ENCODE measurements around the gene SULT4A1.

SULT4A1 gene

DNA sequence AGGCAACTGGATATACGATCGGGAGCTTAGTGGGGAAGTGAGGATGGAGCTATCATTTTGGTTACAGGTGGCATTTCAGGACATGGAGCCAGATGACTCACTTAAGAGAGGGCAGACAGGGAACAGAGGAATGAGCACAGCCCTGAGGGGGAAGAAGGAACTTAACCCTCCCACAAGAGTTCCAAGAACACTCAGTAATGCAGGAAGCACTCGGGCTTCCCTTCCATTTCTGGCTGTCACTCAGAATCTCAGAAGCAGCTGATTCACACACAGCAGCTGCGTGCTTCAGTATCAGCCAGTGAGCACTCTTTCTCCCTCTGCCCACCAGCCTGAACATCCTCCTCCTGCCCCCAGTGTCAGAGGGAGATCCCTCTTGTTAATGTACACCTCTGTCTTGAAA is 85.0 kb downstream of the SULT4A1 start:
- Histone ChIP-seq H3K27me3 (ENCODE audit: insufficient read depth, poor library complexity, severe bottlenecking) (no peaks in the 10 kb centered on the region), H3K27ac (replicated peaks) (no peak overlapping the region), H3K4me3 (replicated peaks; ENCODE audit: insufficient read depth, low read length) (no peak overlapping the region)
- DNase-seq (ENCODE audit: low read depth in 1 of 2, low spot score in 1 of 2): no peak
- TF ChIP-seq SPI1 (IDR thresholded peaks at IDR 0.05; ENCODE audit: borderline replicate concordance, low read depth) (no peak), POLR2AphosphoS5 (IDR thresholded peaks at IDR 0.05; ENCODE audit: low read depth) (no peak), GABPA (IDR thresholded peaks at IDR 0.05; ENCODE audit: low read depth) (no peak)
- TF ChIP-seq, protein P1, sequence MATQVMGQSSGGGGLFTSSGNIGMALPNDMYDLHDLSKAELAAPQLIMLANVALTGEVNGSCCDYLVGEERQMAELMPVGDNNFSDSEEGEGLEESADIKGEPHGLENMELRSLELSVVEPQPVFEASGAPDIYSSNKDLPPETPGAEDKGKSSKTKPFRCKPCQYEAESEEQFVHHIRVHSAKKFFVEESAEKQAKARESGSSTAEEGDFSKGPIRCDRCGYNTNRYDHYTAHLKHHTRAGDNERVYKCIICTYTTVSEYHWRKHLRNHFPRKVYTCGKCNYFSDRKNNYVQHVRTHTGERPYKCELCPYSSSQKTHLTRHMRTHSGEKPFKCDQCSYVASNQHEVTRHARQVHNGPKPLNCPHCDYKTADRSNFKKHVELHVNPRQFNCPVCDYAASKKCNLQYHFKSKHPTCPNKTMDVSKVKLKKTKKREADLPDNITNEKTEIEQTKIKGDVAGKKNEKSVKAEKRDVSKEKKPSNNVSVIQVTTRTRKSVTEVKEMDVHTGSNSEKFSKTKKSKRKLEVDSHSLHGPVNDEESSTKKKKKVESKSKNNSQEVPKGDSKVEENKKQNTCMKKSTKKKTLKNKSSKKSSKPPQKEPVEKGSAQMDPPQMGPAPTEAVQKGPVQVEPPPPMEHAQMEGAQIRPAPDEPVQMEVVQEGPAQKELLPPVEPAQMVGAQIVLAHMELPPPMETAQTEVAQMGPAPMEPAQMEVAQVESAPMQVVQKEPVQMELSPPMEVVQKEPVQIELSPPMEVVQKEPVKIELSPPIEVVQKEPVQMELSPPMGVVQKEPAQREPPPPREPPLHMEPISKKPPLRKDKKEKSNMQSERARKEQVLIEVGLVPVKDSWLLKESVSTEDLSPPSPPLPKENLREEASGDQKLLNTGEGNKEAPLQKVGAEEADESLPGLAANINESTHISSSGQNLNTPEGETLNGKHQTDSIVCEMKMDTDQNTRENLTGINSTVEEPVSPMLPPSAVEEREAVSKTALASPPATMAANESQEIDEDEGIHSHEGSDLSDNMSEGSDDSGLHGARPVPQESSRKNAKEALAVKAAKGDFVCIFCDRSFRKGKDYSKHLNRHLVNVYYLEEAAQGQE (IDR thresholded peaks at IDR 0.05; ENCODE audit: insufficient replicate concordance, low read depth): no peak
- TF ChIP-seq, protein P2, sequence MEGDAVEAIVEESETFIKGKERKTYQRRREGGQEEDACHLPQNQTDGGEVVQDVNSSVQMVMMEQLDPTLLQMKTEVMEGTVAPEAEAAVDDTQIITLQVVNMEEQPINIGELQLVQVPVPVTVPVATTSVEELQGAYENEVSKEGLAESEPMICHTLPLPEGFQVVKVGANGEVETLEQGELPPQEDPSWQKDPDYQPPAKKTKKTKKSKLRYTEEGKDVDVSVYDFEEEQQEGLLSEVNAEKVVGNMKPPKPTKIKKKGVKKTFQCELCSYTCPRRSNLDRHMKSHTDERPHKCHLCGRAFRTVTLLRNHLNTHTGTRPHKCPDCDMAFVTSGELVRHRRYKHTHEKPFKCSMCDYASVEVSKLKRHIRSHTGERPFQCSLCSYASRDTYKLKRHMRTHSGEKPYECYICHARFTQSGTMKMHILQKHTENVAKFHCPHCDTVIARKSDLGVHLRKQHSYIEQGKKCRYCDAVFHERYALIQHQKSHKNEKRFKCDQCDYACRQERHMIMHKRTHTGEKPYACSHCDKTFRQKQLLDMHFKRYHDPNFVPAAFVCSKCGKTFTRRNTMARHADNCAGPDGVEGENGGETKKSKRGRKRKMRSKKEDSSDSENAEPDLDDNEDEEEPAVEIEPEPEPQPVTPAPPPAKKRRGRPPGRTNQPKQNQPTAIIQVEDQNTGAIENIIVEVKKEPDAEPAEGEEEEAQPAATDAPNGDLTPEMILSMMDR (IDR thresholded peaks at IDR 0.05; ENCODE audit: insufficient read depth, low read length): no peak

DNA sequence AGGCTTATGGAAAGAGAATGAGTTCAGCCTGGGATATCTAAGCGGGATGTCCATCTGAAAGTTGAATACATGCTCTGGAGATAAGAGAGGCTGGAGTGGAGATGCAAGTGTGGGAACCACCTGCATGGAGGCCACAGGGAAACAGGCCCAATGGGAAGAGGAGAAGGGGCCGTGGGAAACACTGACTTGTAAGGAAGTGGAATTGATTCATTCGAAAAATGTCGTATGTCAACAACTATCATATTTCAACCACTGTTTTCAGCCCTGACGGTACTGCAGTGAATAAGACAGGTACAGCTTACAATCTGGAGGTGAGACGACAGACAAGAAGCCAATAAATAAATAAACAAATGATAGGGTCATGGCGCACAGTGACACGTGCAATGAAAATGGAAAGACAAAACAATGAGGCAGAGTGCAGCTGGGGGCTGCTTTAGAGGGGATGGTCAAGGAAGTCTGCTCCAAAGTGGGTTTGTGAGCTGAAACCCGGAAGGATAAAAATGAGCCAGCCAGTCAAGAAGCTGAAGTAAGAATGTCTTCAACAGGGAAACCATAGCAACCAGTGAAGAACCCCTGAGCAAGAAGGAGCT is 86.1 kb downstream of the SULT4A1 start:
- Histone ChIP-seq H3K4me3 (replicated peaks; ENCODE audit: insufficient read depth, low read length) (no peak overlapping the region), H3K27ac (replicated peaks) (no peak overlapping the region), H3K27me3 (ENCODE audit: insufficient read depth, poor library complexity, severe bottlenecking) (no peaks in the 10 kb centered on the region)
- DNase-seq (ENCODE audit: low read depth in 1 of 2, low spot score in 1 of 2): no peak
- TF ChIP-seq GABPA (IDR thresholded peaks at IDR 0.05; ENCODE audit: low read depth) (no peak), POLR2AphosphoS5 (IDR thresholded peaks at IDR 0.05; ENCODE audit: low read depth) (no peak), SPI1 (IDR thresholded peaks at IDR 0.05; ENCODE audit: borderline replicate concordance, low read depth) (no peak)
- TF ChIP-seq, protein P1 (IDR thresholded peaks at IDR 0.05; ENCODE audit: insufficient replicate concordance, low read depth): no peak
- TF ChIP-seq, protein P2 (IDR thresholded peaks at IDR 0.05; ENCODE audit: insufficient read depth, low read length): no peak
